Stimulated activated CD8-positive, alpha-beta memory T cell treated with anti-CD3 and anti-CD28 coated beads, Interleukin-12 subunit alpha, Interleukin-12 subunit beta, amount 100 ng/mL, for 24 hours (primary cell): ENCODE measurements around the gene RAB36.

Experiments
- DNase-seq: peaks from one replicate; pipeline ENCODE4 v3.0.0-alpha.2; 2020; ENCODE audit errors: extremely low read depth

RAB36 gene

DNA sequence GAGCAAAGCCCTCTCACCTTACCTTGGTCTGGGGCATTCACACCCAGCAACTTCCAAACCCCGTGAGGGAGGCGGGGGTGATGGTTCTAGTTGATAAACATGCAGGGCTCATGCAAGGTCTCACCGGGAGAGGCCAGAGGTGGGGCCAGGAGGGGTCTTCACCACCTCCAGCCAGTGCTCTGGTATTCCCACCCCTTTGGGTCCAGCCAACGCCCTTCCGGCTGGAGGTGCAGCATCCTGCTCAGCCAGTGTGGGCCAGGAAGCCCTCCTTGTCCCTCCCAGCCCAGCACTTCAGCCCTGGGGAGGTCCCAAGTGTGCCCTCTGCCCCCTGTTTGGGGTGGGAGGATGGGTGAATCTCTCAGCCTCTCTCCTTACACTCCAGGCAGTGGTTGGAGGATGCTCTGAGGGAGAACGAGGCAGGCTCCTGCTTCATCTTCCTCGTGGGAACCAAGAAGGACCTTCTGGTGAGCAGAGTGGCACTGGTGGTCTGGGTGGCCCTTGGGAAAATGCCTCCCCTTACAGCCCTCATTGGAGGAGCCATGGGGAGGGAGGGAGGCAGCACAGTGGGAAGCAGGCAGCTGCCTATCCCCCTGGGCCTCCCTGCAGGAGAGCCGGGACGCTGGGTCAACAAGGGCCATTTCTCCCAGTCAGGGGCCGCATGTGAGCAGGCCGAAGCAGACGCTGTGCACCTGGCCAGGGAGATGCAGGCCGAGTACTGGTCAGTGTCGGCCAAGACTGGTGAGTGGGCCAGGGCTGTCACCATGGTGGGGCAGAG is 13.4 kb downstream of the RAB36 start:
- no peak for DNase-seq

DNA sequence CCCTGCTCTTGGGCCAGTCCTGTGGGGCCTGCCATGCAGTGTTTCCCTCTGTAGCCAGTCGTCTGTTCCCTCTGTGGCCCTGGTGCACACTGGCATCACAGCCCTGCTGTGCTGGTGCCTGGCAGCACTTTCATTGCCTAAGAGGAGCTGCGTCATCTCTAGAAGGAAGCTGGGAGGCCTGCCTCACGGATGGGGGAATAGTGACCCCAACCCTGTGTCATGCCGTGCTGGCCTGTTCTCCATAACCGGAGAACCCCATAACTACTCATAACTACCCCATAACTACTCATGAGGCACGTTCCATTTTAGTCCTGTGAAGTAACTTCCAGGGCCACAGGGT is 14.0 kb downstream of the RAB36 start:
- DNase-seq: no peak

DNA sequence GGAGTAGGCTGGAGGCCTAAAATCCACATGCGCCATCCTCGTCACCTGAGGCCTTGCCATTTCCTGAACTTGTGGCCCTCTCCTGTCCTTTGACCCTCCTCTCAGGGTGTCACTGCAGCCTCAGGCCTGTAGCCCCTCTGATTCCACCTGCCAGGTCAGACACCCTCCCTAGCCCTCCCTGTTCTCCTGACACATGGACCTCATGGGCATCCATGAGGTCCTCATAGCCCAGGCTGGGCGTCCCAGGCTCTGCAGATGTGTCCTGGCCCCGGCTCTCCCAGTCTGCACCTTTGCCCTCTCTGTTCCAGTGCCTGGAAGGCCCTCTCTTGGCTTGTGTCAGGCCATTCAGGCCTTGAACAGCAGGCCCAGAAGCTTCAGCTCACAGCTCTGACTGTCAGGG is 15.8 kb downstream of the RAB36 start:
- no peak for DNase-seq

DNA sequence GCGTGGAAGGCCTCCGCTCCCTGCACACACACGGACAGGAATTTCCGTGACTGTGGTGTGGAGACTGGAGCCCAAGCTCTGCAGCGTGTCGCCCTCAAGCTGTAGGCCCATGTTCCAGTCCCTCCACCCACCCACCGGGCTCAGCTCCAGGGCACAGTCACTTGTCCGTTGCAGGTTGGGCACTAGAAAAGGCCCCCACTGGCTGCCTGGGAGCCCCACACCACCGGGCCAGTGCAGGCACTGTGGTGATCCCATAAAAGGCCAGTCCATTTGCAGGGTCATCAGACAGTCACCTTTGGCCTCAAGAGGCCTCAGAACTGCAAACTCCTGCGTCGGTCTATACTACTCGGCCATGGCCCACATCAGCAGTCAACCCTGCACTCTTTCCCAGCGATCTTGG is 16.3 kb downstream of the RAB36 start:
- DNase-seq: no peak

DNA sequence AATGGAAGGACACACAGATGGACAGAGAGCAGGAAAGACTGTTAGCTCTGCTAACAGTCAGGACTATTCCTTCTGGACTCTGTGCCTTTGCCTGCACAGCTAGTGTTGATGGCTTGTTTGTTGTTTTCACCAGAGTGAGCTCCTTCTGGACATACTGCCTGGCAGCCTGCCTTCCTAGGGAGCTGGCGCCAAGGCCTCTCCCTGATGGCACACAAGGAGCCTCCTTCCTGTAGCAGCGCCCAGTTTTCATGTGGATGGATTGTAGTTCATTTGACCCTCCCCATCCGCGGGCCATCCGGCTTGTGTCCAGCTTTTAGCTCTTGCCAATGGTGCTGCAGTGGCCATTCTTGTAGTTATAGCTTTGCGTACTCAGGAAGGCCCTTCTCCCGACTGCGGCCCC is 18.4 kb downstream of the RAB36 start:
- DNase-seq: no peak

DNA sequence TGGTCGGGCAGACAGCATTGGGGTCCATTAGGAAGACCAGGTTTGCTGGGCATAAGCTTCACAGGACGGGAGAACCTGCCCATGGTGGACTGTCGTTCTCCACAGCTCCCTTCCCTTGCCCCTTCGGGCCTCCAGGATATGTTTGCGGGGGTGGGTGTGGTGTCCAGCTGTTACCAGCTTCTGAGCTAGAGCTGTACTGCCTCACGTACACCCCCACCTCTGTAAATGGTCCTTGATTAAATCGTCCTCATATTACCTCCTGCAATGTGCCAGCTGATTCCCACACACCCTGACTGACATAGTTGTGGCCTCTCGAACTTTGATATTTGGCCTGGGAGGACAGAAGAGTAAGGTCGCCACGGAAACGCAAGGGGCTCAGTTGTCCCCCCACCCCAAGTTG is 18.8 kb downstream of the RAB36 start:
- no peak for DNase-seq

DNA sequence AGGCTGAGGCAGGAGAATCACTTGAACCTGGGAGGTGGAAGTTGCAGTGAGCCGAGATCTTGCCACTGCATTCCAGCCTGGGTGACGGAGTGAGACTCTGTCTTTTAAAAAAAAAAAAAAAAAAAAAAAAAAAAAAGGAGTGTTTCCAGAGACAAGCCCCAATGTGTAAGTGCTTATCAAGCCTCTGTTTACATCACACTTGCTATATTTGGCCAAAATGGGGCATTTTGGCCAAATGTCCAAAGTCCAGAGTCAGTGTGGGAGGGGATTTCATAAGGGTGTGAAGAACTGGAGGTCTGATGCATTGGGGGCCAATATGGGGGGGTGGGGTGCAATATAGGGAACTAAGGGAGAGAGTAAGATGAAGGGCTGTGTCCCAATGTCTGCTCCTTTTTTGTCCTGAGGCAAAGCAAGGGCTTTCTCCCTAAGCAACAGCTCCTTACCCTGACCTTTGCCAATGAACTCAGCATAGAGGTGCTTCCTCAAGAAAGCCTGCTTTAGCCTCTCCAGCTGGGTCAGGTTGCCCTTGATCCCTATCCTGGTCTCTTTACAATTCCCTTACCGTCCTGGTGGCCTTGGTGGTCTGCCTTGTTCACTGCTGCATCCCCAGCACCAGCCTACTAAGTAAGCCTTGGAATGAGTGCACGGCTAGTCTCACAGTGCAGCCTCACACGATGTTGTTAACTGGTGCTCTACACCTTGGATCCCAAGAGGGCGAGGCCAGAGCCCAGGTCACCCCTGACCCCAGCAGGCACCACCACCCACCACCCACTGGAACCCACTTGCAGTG is 21.0 kb downstream of the RAB36 start:
- DNase-seq: no peak

DNA sequence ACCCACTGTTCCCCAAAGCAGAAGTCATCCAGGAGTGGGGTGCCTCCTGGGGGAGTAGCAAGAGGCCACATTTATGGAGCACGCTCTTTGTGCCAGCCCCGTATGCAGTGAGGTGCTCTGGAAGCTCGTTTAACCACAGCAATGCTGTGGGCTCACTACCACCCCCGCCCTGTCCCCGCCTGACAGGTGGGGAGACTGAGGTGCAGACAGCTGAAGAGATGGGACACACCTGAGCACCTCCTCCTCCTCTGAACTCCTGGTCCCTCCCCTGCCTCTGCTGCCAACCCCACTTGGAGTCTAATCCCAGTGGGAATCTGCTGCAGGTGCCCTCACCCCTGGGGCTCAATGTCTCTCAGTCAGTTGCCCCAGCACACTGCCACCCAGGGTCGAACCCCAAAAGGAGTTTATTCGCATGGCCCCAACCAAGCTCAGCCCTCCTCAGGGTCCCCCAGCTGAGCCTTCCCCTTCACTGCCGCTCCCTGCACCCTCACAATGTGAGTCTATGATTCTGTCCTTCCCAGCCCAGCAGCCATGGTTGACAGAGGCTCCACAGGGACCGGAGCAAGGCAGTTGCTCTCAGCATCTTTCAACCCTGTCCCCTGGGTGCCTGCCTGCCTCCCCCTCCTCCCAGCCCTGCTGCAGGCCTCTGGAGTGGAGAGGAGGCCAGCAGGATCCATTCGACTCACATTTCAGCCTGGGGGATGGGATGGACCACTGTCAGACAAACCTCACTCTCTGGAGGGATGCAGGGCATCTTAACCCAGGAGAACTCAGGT is 21.8 kb downstream of the RAB36 start:
- DNase-seq: no peak

DNA sequence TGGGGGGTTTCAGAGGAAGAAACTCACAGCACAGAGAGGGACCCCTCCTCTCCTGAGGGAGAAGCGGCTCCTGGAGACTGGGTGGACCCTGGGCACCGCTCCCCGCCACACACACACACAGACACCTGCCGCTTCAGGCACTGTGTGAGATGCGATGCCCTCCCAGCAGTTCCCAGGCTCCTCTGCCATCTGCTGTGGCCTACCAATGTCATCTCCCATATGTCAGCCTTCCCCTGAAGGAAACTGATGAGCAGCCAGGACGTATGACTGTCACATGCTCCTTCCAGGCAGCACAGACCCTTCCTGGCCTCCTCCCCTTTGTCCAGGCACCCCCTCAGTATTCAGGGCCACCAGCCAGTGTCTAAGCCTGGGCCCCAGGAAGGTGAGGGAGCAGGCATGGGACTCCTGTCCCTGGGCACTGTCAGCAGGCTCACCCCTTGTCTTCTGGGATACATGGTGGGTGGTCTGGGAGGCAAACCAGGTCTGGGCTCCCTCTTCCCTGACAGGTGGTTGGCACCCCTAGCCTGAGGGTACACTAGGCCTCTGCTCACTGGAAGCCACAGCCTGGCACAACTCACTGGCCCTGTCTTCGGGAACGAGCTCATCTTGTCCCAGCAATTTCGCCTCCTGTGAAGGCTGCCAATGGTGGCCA is 23.2 kb downstream of the RAB36 start:
- no peak for DNase-seq

DNA sequence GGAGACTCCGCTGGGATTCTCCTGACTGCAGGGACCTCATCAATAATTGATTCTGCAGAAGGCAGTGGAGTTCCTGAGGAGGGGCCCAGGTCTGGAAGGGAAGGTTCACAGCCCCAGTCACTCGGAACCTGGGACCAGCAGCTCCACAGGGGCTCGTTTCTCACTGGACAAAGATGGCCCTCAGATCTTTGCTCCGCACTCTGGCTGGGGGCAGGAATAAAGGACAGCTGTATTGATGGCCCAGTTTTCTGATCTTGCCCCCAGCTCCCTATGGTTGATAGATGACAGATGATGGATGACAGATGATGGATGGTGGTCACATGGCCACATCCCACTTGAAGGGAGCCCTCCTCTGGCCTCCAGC is 23.7 kb downstream of the RAB36 start:
- DNase-seq: no peak

DNA sequence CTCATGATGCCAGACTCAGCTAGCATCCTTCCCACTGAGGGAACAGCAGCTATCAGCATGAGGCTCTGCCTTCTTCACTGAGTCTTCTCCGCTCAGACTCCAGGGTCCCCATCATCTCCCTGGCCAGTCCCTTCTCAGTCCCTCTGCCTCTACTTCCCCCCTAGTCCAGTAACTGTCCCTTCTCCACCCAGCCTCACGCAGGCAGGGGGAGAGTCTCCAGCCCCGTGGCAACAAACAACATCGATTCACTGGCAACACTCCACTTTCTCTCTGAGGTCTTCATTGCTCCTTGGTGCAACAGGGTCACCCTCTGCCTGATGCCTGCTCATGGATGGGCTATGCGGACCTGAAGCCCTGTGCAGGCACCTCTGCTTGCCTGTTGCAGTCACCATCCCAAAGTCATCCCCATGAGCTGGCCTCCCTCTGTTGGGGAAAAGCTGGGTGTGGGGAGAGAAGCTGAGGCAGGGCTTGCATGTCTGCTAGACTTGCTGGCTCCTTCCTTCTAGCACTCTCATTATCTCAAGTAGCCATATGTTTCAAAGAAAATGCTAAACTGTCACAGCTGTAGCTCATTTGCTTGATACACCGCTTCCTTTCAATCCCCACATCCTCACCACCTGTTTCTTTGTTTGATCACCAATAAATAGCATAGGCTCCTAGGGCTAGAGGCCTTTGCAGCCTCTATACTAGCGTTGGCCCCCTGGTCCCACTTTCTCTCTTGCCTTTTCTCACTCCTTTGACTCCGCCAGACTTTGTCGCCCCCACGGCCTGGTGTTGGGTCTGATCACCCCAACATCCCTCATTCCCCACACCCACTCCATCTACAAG is 30.8 kb downstream of the RAB36 start:
- no peak for DNase-seq

DNA sequence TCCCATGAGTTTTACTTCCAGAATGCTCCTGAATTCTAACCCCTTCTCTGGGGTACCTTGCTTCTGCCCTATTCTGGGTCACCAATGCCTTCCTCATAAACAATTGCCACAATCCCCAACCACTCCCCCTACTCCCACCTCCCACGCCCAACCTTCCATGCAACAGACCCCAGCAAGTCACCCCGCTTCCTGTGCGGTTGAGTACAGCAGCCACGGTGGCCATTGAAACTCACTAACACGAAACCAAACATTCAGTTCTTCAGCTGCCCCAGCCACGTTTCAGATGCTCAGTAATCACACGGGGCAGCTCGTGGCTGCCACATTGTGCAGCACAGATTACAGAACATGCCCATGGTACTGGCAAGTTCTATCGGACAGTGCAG is 31.4 kb downstream of the RAB36 start:
- no peak for DNase-seq

DNA sequence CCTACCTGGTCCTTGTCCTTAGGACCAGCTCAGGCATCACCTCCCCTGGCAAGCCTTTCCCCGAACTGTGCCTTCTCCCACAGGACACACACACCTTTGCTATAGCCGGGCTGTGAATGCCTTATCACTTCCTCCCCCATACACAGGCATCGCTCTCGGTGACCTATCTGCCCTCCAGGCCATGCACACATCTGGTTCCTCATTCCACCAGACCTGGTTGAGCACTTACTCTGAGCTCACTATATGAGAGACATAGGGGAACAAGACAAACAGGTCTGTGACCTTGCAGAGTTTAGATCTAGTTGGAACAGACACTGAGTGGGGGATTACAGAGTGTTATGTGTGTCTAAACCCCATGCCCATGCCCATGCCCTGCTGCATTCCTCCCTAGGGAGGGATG is 31.9 kb downstream of the RAB36 start:
- no peak for DNase-seq

DNA sequence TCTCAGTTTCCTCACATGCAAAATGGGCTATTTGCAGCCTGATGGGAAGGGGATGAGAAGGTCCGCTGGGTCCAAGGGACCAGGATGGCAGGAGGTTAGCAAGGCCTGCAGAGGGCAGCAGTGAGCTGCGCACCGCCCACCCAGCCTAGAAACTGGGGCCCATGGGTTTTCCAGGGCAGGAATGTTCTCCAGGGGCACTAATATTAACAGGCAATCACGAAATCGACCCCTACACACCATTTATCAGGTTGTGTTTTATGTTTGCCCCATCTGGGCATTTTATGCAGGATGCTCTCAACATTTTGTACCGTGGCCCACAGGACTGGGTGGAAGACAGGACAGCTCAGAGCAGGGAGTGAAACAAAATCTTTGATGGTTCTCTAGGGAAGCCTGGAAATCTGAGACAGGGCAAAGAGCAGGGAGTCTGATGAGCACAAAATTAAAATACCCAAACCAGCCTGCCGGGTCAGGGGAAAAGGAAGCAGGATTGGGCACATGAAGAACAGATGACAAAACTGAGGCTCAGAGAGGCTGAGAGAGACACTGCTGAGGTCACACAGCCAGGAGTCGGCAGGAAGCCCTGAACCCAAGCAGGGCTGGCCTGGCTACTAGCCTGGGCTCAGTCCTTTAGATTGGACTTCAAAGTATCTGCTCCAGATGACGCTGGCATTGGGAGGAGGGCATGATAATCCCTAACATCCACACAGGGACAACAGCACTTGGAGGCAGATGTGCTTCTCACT is 33.4 kb downstream of the RAB36 start:
- no peak for DNase-seq

DNA sequence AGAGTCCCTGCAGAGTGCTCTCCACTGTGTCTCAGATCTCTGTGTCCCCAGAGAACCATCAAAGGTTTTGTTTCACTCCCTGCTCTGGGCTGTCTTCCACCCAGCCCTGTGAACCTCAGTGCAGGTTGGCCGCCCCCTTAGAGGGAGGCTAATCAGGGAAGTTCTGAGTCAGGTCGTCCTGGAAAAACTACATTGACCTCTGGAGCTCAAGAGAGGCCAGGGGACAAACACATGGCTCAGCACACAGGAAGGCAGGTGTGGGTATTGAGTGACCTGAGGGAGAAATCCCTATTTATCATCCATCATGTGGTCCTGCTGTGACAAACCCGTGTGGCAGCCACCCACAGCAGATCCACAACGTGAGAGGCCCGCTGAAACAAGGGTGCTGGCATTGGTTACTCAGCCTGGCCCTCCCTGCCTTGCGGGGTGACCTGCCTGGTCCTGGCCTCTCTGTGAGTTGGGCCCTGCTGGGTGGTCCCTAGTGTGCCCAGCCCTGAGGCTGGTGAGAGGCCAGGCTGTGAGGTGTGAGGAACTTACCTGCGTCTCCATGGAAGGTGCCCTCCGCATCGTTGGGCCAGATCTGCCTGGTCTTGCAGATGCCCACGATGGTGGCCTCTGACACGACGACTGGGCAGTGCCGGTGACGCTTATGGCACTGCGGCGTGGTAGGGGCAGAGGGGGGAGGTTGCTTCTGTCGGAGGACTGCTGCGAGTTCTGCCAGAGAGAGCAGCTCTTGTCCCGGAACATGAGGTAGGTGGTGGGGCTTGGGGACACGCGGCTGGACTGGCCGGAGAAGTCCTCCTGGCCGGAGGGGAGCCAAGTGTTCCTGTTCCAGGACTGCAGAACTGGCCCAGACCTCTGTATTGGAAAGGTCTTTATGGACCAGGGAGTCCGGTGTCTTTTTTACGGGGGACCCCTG is 34.4 kb downstream of the RAB36 start:
- DNase-seq: no peak

DNA sequence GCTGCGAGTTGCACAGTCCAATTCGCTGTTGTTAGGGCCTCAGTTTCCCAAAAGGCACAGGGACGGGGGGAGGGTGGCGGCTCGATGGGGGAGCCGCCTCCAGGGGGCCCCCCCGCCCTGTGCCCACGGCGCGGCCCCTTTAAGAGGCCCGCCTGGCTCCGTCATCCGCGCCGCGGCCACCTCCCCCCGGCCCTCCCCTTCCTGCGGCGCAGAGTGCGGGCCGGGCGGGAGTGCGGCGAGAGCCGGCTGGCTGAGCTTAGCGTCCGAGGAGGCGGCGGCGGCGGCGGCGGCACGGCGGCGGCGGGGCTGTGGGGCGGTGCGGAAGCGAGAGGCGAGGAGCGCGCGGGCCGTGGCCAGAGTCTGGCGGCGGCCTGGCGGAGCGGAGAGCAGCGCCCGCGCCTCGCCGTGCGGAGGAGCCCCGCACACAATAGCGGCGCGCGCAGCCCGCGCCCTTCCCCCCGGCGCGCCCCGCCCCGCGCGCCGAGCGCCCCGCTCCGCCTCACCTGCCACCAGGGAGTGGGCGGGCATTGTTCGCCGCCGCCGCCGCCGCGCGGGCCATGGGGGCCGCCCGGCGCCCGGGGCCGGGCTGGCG is 35.1 kb downstream of the RAB36 start, which contains the start of gene BCR:
BCR (plus strand) TSS at position 209 of the 592 bp plus-strand sequence. CDS start 452 bp downstream, outside the sequence.
- no peak for DNase-seq

DNA sequence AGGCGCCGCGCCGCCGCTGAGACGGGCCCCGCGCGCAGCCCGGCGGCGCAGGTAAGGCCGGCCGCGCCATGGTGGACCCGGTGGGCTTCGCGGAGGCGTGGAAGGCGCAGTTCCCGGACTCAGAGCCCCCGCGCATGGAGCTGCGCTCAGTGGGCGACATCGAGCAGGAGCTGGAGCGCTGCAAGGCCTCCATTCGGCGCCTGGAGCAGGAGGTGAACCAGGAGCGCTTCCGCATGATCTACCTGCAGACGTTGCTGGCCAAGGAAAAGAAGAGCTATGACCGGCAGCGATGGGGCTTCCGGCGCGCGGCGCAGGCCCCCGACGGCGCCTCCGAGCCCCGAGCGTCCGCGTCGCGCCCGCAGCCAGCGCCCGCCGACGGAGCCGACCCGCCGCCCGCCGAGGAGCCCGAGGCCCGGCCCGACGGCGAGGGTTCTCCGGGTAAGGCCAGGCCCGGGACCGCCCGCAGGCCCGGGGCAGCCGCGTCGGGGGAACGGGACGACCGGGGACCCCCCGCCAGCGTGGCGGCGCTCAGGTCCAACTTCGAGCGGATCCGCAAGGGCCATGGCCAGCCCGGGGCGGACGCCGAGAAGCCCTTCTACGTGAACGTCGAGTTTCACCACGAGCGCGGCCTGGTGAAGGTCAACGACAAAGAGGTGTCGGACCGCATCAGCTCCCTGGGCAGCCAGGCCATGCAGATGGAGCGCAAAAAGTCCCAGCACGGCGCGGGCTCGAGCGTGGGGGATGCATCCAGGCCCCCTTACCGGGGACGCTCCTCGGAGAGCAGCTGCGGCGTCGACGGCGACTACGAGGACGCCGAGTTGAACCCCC is 35.8 kb downstream of the RAB36 start:
- DNase-seq: no peak

DNA sequence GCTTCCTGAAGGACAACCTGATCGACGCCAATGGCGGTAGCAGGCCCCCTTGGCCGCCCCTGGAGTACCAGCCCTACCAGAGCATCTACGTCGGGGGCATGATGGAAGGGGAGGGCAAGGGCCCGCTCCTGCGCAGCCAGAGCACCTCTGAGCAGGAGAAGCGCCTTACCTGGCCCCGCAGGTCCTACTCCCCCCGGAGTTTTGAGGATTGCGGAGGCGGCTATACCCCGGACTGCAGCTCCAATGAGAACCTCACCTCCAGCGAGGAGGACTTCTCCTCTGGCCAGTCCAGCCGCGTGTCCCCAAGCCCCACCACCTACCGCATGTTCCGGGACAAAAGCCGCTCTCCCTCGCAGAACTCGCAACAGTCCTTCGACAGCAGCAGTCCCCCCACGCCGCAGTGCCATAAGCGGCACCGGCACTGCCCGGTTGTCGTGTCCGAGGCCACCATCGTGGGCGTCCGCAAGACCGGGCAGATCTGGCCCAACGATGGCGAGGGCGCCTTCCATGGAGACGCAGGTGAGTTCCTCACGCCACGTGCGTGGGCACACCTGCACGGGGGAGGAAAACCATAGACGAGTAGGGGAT is 36.5 kb downstream of the RAB36 start:
- DNase-seq: no peak
